Subcutaneous abdominal adipose tissue (tissue), 5 donors: ENCODE measurements around the gene GRIK4.

Source experiments
- H3K27ac ChIP-seq: one replicate; pipeline ENCODE4 v1.7.0; 2013; ENCODE audit warnings: low read depth, mild to moderate bottlenecking, inconsistent platforms, low read length, moderate library complexity
- H3K27me3 ChIP-seq, 5 donors: one replicate each; pipeline ENCODE4 v1.7.0; 2013; ENCODE audit warnings: low read length in 5 of 5, inconsistent platforms in 1 of 5; ENCODE audit not compliant: control insufficient read depth in 5 of 5, insufficient read depth in 4 of 5
- H3K36me3 ChIP-seq, 5 donors: one replicate each; pipeline ENCODE4 v1.7.0; 2013; ENCODE audit warnings: low read length in 5 of 5; ENCODE audit not compliant: control insufficient read depth in 5 of 5, insufficient read depth in 5 of 5
- H3K4me1 ChIP-seq, 5 donors: one replicate each; pipeline ENCODE4 v1.7.0; 2013; ENCODE audit warnings: low read length in 5 of 5, mild to moderate bottlenecking in 3 of 5, moderate library complexity in 1 of 5; ENCODE audit not compliant: control insufficient read depth in 5 of 5, insufficient read depth in 5 of 5
- H3K4me3 ChIP-seq, 5 donors: one replicate each; pipeline ENCODE4 v1.7.0; 2013; ENCODE audit warnings: low read length in 5 of 5, low read depth in 1 of 5
- H3K9ac ChIP-seq, 5 donors: one replicate each; pipeline ENCODE4 v1.7.0; 2013; ENCODE audit warnings: low read length in 5 of 5, mild to moderate bottlenecking in 4 of 5, moderate library complexity in 3 of 5
- H3K9me3 ChIP-seq, 5 donors: one replicate each; pipeline ENCODE4 v1.7.0; 2013; ENCODE audit warnings: low read length in 5 of 5; ENCODE audit not compliant: control insufficient read depth in 5 of 5
- donor health status: healthy.
- donor health status: healthy.
- donor health status: healthy.
- donor health status: healthy.
- donor health status: healthy.

Gene GRIK4

DNA sequence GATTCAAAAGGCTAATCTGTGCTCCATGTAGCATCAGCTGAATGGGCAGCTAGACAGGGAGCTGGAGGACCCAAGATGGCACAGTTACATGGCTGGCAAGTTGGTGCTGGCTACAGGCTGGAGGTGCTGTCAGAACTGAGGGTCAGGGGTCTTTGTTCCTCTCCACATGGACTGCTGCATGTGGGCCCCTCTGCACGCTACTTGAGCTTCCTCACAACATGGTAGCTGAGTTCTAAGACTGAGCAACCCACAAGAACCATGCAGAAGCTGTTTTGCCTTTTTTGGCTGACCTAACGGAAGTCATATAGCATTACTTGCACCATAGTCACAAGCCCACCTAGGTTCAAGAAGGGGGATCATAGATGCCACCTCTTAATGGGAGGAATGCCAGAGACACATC, 196.1 kb downstream of the GRIK4 start:
- Histone ChIP-seq H3K4me3 (peak overlapping the region in 2 of 5 donors; percentile 18 to 28), H3K9me3 (peaks cover 5 to 44% (median 30%) of the 10 kb centered on the region in 5 donors), H3K36me3 (no peaks in the 10 kb centered on the region), H3K27me3 (no peaks in the 10 kb centered on the region), H3K27ac (no peak overlapping the region), H3K9ac (no peak overlapping the region), H3K4me1 (peaks cover 0 to 27% (median 21%) of the 10 kb centered on the region in 5 donors)

DNA sequence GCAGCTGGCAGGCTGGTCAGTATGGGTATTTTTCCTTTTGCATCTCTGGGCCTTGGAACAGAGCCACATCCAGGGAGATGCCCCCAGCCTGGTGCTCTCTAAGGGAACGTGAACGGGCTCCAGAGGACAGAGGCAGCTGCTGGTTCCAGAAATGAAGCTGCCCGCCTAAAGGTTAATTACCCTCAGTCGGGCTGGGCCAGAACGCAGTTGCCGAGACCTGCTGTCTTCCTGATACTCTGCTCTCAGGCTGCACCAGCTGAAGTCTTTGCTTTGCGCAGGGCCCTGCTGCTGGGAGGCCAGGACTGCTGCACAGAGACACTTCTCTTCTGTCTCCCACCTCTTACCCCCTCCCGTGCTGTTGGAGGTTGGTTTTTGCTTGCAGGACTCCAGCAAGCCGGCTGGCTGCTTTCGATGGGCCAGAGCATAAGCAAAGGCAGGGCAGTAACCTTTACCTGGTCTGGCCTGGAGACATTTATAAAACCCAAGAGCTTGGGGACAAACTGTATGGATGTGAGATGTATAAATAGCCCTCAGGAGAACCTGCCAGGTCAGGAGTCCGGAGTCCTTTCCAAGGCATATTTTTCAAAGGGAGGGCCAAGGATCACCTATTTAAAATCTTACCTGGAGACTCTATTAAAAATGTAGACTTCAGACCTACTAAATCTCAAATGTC, 197.1 kb downstream of the GRIK4 start:
- Histone ChIP-seq H3K9me3 (peaks cover 5 to 44% (median 30%) of the 10 kb centered on the region in 5 donors), H3K36me3 (no peaks in the 10 kb centered on the region), H3K27me3 (no peaks in the 10 kb centered on the region), H3K4me3 (no peak overlapping the region), H3K27ac (no peak overlapping the region), H3K4me1 (peaks cover 0 to 27% (median 21%) of the 10 kb centered on the region in 5 donors), H3K9ac (no peak overlapping the region)

GRCh38 chr11:120709808-120710207, 198.3 kb downstream of the GRIK4 start:
- peak overlapping the region; percentile 18 for H3K27ac ChIP-seq
- peaks cover 0 to 27% (median 21%) of the 10 kb centered on the region in 5 donors for H3K4me1 ChIP-seq
- H3K9ac ChIP-seq: no peak overlapping the region
- H3K9me3 ChIP-seq: peaks cover 5 to 37% (median 25%) of the 10 kb centered on the region in 5 donors
- H3K27me3 ChIP-seq: no peaks in the 10 kb centered on the region
- no peaks in the 10 kb centered on the region for H3K36me3 ChIP-seq
- no peak overlapping the region for H3K4me3 ChIP-seq

DNA sequence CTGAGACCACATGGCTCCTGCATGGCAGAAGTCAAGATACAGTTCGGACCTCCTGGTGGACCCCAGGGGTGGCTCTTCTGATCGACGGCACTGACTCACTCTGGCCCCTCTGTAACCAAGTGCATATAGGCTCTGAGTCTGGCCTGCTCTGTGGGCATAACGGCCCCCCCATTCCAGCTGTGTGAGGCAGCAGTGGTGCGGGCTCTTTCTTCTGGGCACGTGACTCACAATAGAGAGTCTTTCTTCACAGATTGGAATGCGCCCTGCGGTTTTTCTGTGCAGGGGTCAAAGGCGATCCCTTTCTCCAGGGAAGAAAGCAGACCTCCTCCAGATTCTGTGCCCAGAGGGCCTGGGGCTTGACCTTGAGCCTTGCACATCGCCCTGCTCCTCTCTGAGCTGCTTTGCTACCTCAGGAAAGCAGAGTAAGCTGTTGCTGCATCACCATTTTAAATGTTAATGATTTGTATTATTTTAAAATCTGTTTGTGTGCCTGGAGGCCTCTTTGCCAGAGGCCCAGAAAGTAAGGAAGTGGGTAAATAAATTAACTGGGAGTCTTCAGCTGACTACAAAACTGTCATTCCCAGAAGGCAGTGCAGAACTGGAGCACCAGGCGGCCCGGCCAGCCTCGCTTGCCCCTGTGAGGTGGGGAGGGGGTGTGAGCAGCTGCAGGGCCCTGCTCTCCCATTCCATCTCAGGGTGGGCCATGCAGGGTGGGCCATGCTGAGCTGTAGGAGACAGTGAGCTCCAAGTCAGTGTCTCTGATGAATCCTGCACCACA, 199.0 kb downstream of the GRIK4 start:
- Histone ChIP-seq H3K36me3 (no peaks in the 10 kb centered on the region), H3K9me3 (peaks cover 5 to 31% (median 25%) of the 10 kb centered on the region in 5 donors), H3K4me3 (peak overlapping the region in 1 of 5 donors; percentile 5), H3K27me3 (no peaks in the 10 kb centered on the region), H3K9ac (no peak overlapping the region), H3K4me1 (peaks cover 0 to 32% (median 28%) of the 10 kb centered on the region in 5 donors), H3K27ac (peak overlapping the region; percentile 18)

- H3K9me3 ChIP-seq: peaks cover 5 to 17% (median 15%) of the 10 kb centered on the region in 5 donors
- H3K36me3 ChIP-seq: no peaks in the 10 kb centered on the region
- peaks cover 0 to under 1% (median 0%) of the 10 kb centered on the region in 5 donors for H3K27me3 ChIP-seq
- H3K4me1 ChIP-seq: peaks cover 0 to 32% (median 28%) of the 10 kb centered on the region in 5 donors
- H3K9ac ChIP-seq: no peak overlapping the region
- no peak overlapping the region for H3K27ac ChIP-seq
- no peak overlapping the region for H3K4me3 ChIP-seq
Observed at GRCh38 chr11:120712014-120712413, 200.5 kb downstream of the GRIK4 start.

DNA sequence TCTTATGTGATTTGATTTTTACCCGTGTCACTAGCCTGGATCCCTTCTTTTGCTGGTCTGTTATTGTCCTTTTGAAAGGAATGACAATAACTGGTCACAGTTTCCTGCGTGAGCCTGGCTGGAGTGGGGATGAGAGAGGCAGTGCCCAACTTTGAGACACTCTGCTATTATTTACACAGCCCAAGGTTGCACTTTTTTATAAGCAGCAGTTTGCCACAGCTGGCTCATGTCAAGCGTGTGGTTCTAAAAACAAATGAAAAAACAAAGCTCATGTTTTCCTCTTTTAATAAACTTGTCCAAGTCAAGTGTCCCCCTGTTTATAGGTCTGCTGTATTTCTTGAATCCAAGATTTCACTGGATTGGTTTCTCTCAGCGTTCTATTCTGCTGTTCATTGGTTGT, 201.3 kb downstream of the GRIK4 start:
- Histone ChIP-seq H3K27ac (no peak overlapping the region), H3K36me3 (no peaks in the 10 kb centered on the region)

DNA sequence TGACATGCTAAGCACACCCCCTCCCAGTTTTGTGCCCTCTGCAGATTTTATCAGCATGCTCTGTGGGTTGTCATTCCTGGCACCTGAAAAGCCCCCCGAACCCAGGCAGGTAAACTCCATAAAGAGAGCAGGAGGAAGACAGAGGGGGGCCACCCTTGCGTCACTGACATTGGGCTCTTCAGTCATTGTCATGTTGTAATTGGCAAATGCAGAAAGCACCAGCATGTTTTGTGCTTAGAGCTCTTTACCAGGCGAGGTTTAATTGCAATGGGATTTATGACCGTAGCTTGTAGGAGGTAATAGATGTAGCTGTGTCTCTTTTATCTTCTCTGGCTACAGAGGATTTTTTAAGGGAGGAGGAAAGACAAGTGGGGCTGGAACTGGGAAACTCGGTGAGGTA, 201.7 kb downstream of the GRIK4 start:
- Histone ChIP-seq H3K9me3 (peaks cover 0 to 4% (median 2%) of the 10 kb centered on the region in 5 donors), H3K36me3 (no peaks in the 10 kb centered on the region), H3K9ac (no peak overlapping the region), H3K4me1 (peaks cover 0 to 32% (median 28%) of the 10 kb centered on the region in 5 donors), H3K4me3 (no peak overlapping the region), H3K27ac (no peak overlapping the region), H3K27me3 (peaks cover 0 to 4% (median 0%) of the 10 kb centered on the region in 5 donors)

More for the DNA sequence above, 201.3 kb downstream of the GRIK4 start:
- Histone ChIP-seq H3K9me3 (peaks cover 0 to 8% (median 6%) of the 10 kb centered on the region in 5 donors), H3K4me1 (peaks cover 0 to 32% (median 28%) of the 10 kb centered on the region in 5 donors), H3K27me3 (peaks cover 0 to 3% (median 0%) of the 10 kb centered on the region in 5 donors), H3K4me3 (no peak overlapping the region), H3K9ac (no peak overlapping the region)

- Histone ChIP-seq H3K27ac (no peak overlapping the region), H3K27me3 (peaks cover 0 to 7% (median 4%) of the 10 kb centered on the region in 5 donors), H3K4me1 (peaks cover 0 to 32% (median 28%) of the 10 kb centered on the region in 5 donors), H3K36me3 (no peaks in the 10 kb centered on the region), H3K9me3 (no peaks in the 10 kb centered on the region), H3K9ac (no peak overlapping the region), H3K4me3 (no peak overlapping the region)
Observed at GRCh38 chr11:120714438-120714837, 202.9 kb downstream of the GRIK4 start.

DNA sequence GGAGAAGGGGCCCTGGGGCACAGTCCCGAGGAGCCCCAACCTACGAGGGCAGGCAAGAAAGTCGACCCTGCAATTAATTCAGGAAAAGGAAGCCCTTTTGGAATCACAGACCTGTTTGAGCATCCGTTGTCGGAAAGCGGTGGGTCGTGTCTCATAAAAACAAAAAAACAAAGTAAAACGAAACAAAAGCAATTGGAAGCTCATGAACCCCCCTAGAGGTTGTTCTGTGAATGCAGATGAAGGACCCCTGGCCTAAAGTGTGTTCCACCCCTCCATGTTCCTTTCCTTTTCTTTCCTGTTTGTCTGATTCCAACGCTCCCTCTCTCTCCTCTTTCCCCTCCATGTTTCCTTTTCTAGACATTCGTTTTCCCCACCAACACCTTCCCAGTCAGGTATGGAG, 203.7 kb downstream of the GRIK4 start:
- peaks cover 0 to 7% (median 4%) of the 10 kb centered on the region in 5 donors for H3K27me3 ChIP-seq
- no peak overlapping the region for H3K9ac ChIP-seq
- no peak overlapping the region for H3K27ac ChIP-seq
- H3K4me3 ChIP-seq: peak overlapping the region; percentile 19 to 53 (median 52)
- H3K9me3 ChIP-seq: no peaks in the 10 kb centered on the region
- H3K4me1 ChIP-seq: peaks cover 0 to 27% (median 25%) of the 10 kb centered on the region in 5 donors
- H3K36me3 ChIP-seq: no peaks in the 10 kb centered on the region

DNA sequence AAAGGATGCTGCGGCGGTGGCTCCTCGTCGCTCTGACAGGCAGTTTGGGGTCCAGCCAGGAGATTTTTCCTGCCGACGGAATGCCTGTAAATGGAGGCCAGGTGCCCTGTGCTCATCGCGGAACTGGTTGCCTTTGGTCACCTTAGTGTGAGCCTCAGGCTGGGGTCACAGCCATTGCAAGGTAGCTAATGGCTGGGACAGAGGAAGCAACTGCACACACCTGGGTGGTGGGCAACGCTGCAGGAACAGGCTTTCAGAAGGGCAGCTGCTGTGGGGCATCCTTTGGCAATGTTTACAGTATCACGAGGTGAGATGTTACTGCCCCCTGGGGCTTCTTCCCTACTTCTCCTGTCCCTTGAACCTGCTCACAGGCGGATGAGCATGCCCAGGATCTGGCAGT, 205.5 kb downstream of the GRIK4 start:
- no peak overlapping the region for H3K9ac ChIP-seq
- peaks cover 0 to 11% (median 7%) of the 10 kb centered on the region in 5 donors for H3K4me1 ChIP-seq
- no peaks in the 10 kb centered on the region for H3K36me3 ChIP-seq
- H3K27me3 ChIP-seq: peaks cover 0 to 10% (median 5%) of the 10 kb centered on the region in 5 donors
- no peak overlapping the region for H3K4me3 ChIP-seq
- H3K27ac ChIP-seq: no peak overlapping the region
- H3K9me3 ChIP-seq: no peaks in the 10 kb centered on the region
